IMR-90 (cell line): Measurements from ENCODE around the gene PIK3CA. TPM values are rescaled to one million over a fixed set of nuclear protein-coding genes. Genes with fewer than 3 reads are reported as not detected.

Experiments
- ATAC-seq: fragments of 200-7000 bp; cut with Tn5 transposase; 2 replicates; pipeline ENCODE4 v1.9.1; 2020; ENCODE audit warnings: low read depth, mild to moderate bottlenecking, moderate library complexity
- BruUV-seq: library from RNA; stranded (reverse); fragments of 400-500 nt; replicated peaks from 2 replicates; lab custom pipeline; 2021; lab: Mats Ljungman, UMichigan
- CTCF ChIA-PET: fragments of 300-600 bp; formaldehyde crosslinking; extraction: SDS; loops from one replicate; lab custom pipeline; 2021; ENCODE audit warnings: antibody characterized with exemption; lab: Yijun Ruan, JAX
- POLR2A ChIA-PET: fragments of 300-600 bp; sonication (Branson Sonifier 250); formaldehyde crosslinking; loops from one replicate; lab custom pipeline; 2022; ENCODE audit warnings: antibody characterized with exemption; ENCODE audit not compliant: unreplicated experiment; lab: Charles Lee
- DNase-seq: peaks from one replicate; pipeline ENCODE4 v3.0.0; 2013
- H2AFZ ChIP-seq: replicated peaks from 2 replicates; pipeline ENCODE3; 2013; ENCODE audit warnings: low read length, mild to moderate bottlenecking; ENCODE audit not compliant: poor library complexity
- H2AK5ac ChIP-seq: 2 replicates; pipeline ENCODE4 v1.6.1; 2013; ENCODE audit warnings: low read depth, low read length, inconsistent platforms
- H2AK9ac ChIP-seq: replicated peaks from 2 replicates; pipeline ENCODE3; 2013; ENCODE audit warnings: mild to moderate bottlenecking, low read depth, low read length, moderate library complexity; ENCODE audit not compliant: poor library complexity
- H2BK120ac ChIP-seq: 2 replicates; pipeline ENCODE4 v1.6.1; 2013; ENCODE audit warnings: low read depth, low read length, inconsistent platforms
- H2BK15ac ChIP-seq: 3 replicates; pipeline ENCODE4 v1.6.1; 2013; ENCODE audit warnings: low read depth, low read length, inconsistent platforms
- H2BK20ac ChIP-seq: 2 replicates; pipeline ENCODE4 v1.6.1; 2013; ENCODE audit warnings: low read depth, mild to moderate bottlenecking, inconsistent platforms, low read length, moderate library complexity
- H2BK5ac ChIP-seq: 2 replicates; pipeline ENCODE4 v1.6.1; 2013; ENCODE audit warnings: mild to moderate bottlenecking, low read depth, low read length, inconsistent platforms; ENCODE audit not compliant: poor library complexity, severe bottlenecking
- H3K14ac ChIP-seq: replicated peaks from 2 replicates; pipeline ENCODE4 v1.6.1; 2013; ENCODE audit warnings: low read depth, low read length, inconsistent platforms
- H3K18ac ChIP-seq: 2 replicates; pipeline ENCODE4 v1.6.1; 2013; ENCODE audit warnings: low read depth, low read length, control low read depth
- H3K23ac ChIP-seq: 2 replicates; pipeline ENCODE4 v1.6.1; 2013; ENCODE audit warnings: low read depth, low read length, inconsistent platforms
- H3K27ac ChIP-seq: 2 replicates; pipeline ENCODE4 v1.5.1; 2013; ENCODE audit warnings: mild to moderate bottlenecking, control low read depth, low read length; ENCODE audit not compliant: insufficient read depth
- H3K27me3 ChIP-seq: 2 replicates; pipeline ENCODE4 v1.6.1; 2013; ENCODE audit warnings: low read length; ENCODE audit not compliant: control insufficient read depth, insufficient read depth
- H3K36me3 ChIP-seq: 2 replicates; pipeline ENCODE4 v1.6.1; 2013; ENCODE audit warnings: low read length, mixed read lengths; ENCODE audit not compliant: control insufficient read depth, insufficient read depth
- H3K4ac ChIP-seq: 2 replicates; pipeline ENCODE4 v1.6.1; 2013; ENCODE audit warnings: low read depth, low read length, inconsistent platforms
- H3K4me1 ChIP-seq: 2 replicates; pipeline ENCODE4 v1.6.1; 2013; ENCODE audit warnings: low read length, mixed read lengths; ENCODE audit not compliant: control insufficient read depth, insufficient read depth
- H3K4me2 ChIP-seq: 2 replicates; pipeline ENCODE4 v1.6.1; 2013; ENCODE audit warnings: low read depth, mild to moderate bottlenecking, control low read depth, low read length, moderate library complexity
- H3K4me3 ChIP-seq: 2 replicates; pipeline ENCODE4 v1.5.1; 2013; ENCODE audit warnings: low read depth, mild to moderate bottlenecking, control low read depth, low read length, moderate library complexity; ENCODE audit not compliant: insufficient read depth
- H3K56ac ChIP-seq: 2 replicates; pipeline ENCODE4 v1.6.1; 2013; ENCODE audit warnings: low read length, inconsistent platforms; ENCODE audit not compliant: insufficient read depth; ENCODE audit errors: extremely low read depth
- H3K79me1 ChIP-seq, 2 experiments: 2 replicates each; pipeline ENCODE4 v1.6.1; 2013; ENCODE audit warnings: low read length in 2 of 2, inconsistent platforms in 1 of 2, low read depth in 1 of 2
- H3K9ac ChIP-seq: 2 replicates; pipeline ENCODE4 v1.6.1; 2013; ENCODE audit warnings: low read depth, low read length, control low read depth
- H3K9me1 ChIP-seq: 2 replicates; pipeline ENCODE4 v1.6.1; 2013; ENCODE audit warnings: low read length, inconsistent platforms; ENCODE audit not compliant: insufficient read depth
- H3K9me3 ChIP-seq: 2 replicates; pipeline ENCODE4 v1.6.1; 2013; ENCODE audit warnings: low read length; ENCODE audit not compliant: control insufficient read depth, insufficient read depth
- H4K20me1 ChIP-seq: 2 replicates; pipeline ENCODE4 v1.6.1; 2013; ENCODE audit warnings: low read length, inconsistent platforms; ENCODE audit not compliant: insufficient read depth
- H4K5ac ChIP-seq: 2 replicates; pipeline ENCODE4 v1.6.1; 2013; ENCODE audit warnings: mild to moderate bottlenecking, low read depth, low read length, control low read depth
- H4K8ac ChIP-seq, 2 experiments: 2 replicates each; pipeline ENCODE4 v1.6.1; 2013; ENCODE audit warnings: low read depth in 2 of 2, low read length in 2 of 2, control low read depth in 1 of 2, inconsistent platforms in 1 of 2
- H4K91ac ChIP-seq: 2 replicates; pipeline ENCODE4 v1.6.1; 2013; ENCODE audit warnings: low read depth, low read length, inconsistent platforms; ENCODE audit not compliant: insufficient read depth
- CEBPB ChIP-seq: IDR thresholded peaks from 2 replicates; pipeline ENCODE4 v1.6.1; 2012; ENCODE audit warnings: low read depth, low read length, improper control_type of control experiment
- CHD1 ChIP-seq: IDR thresholded peaks from 2 replicates; pipeline ENCODE4 v1.6.1; 2012; ENCODE audit warnings: low read depth, low read length, improper control_type of control experiment
- ELK1 ChIP-seq: fragments of 150-350 bp; IDR thresholded peaks from 2 replicates; pipeline ENCODE4 v1.6.1; 2016; ENCODE audit warnings: low read depth, mild to moderate bottlenecking, low read length, moderate library complexity, borderline replicate concordance
- FOS ChIP-seq: fragments of 150-350 bp; IDR thresholded peaks from 2 replicates; pipeline ENCODE4 v1.6.1; 2016; ENCODE audit warnings: low read depth, low read length
- MAFK ChIP-seq: IDR thresholded peaks from 2 replicates; pipeline ENCODE4 v1.6.1; 2012; ENCODE audit warnings: low read depth, low read length, improper control_type of control experiment
- MAZ ChIP-seq: IDR thresholded peaks from 2 replicates; pipeline ENCODE4 v1.6.1; 2012; ENCODE audit warnings: low read depth, mild to moderate bottlenecking, low read length, improper control_type of control experiment, moderate library complexity, borderline replicate concordance
- MXI1 ChIP-seq: IDR thresholded peaks from 2 replicates; pipeline ENCODE4 v1.6.1; 2012; ENCODE audit warnings: low read depth, mild to moderate bottlenecking, low read length, moderate library complexity, borderline replicate concordance
- NFE2L2 ChIP-seq: fragments of 150-350 bp; IDR thresholded peaks from 2 replicates; pipeline ENCODE4 v1.6.1; 2016; ENCODE audit warnings: low read depth, mild to moderate bottlenecking, low read length
- POLR2A ChIP-seq: IDR thresholded peaks from 2 replicates; pipeline ENCODE4 v1.6.1; 2012; ENCODE audit warnings: mild to moderate bottlenecking, low read depth, low read length
- RAD21 ChIP-seq: IDR thresholded peaks from 2 replicates; pipeline ENCODE4 v1.6.1; 2012; ENCODE audit warnings: low read length, improper control_type of control experiment
- RCOR1 ChIP-seq: IDR thresholded peaks from 2 replicates; pipeline ENCODE4 v1.6.1; 2012; ENCODE audit warnings: mild to moderate bottlenecking, low read length, improper control_type of control experiment; ENCODE audit not compliant: insufficient replicate concordance
- RFX5 ChIP-seq: IDR thresholded peaks from 2 replicates; pipeline ENCODE4 v1.8.0; 2012; ENCODE audit warnings: low read depth, mild to moderate bottlenecking, low read length, moderate library complexity
- SMC3 ChIP-seq: fragments of 150-350 bp; IDR thresholded peaks from 2 replicates; pipeline ENCODE4 v1.6.1; 2016; ENCODE audit warnings: low read depth, mild to moderate bottlenecking, antibody characterized with exemption, low read length, moderate library complexity
- USF2 ChIP-seq: fragments of 150-350 bp; IDR thresholded peaks from 2 replicates; pipeline ENCODE4 v1.6.1; 2017; ENCODE audit warnings: mild to moderate bottlenecking, antibody characterized with exemption, low read length, low read depth
- WGBS, 2 experiments: methylation state at CpG; one replicate each; pipeline versions ENCODE4 v1.1.5 to v1.1.7; 2013; ENCODE audit warnings: missing lambda C conversion rate in 2 of 2; ENCODE audit not compliant: insufficient read length in 1 of 2; ENCODE audit errors: extremely low coverage in 2 of 2; 5-methylcytosine and 5-hydroxymethylcytosine counted together
- dilution Hi-C: fragments of 300-500 bp; cut with HindIII; formaldehyde crosslinking; loops from one replicate; pipeline ENCODE4 v1.14.3; 2018; ENCODE audit warnings: low sequenced_read_pairs; ENCODE audit not compliant: unreplicated experiment
- in situ Hi-C: fragments of 300-500 bp; cut with MboI; formaldehyde crosslinking; loops from 3 replicates; pipeline ENCODE4 v1.14.3; 2019; ENCODE audit warnings: low sequenced_read_pairs, inconsistent platforms, mixed read lengths
- intact Hi-C: fragments of 100-400 bp; cut with micrococcal nuclease; formaldehyde crosslinking; loops from 2 replicates; pipeline ENCODE4 v1.10.0; 2022
- polyA plus RNA-seq, 3 experiments: library from polyadenylated mRNA; depleted of rRNA; stranded (reverse); fragments of >200 nt; gene quantifications; 2 replicates each; pipeline ENCODE4 v1.2.3, GENCODE V29; 2012; ENCODE audit warnings: low replicate concordance in 1 of 3
- total RNA-seq: library from RNA; depleted of rRNA; stranded (reverse); fragments of >200 nt; gene quantifications from 2 replicates; pipeline ENCODE4 v1.2.3, GENCODE V29; 2012

PIK3CA gene
- total and polyA plus RNA-seq, 2 of the 4 experiments (the other 2 are of a cell fraction), result 5.7 to 22.4 TPM

GRCh38 chr3:179189759-179190158, 41.6 kb downstream of the PIK3CA start:
- Histone ChIP-seq H3K9ac (no peak overlapping the region), H3K9me3 (no peaks in the 10 kb centered on the region), H3K4ac (no peak overlapping the region), H4K5ac (no peak overlapping the region), H2AK9ac (no peak overlapping the region), H3K23ac (no peak overlapping the region), H2BK20ac (no peak overlapping the region), H3K36me3 (no peaks in the 10 kb centered on the region), H4K8ac (no peak overlapping the region), H3K4me2 (peak overlapping the region; percentile 83), H3K79me1 (peaks cover 21 to 45% of the 10 kb centered on the region in 2 experiments), H2BK15ac (no peak overlapping the region), H2AK5ac (no peak overlapping the region), H4K91ac (no peak overlapping the region), H3K14ac (no peak overlapping the region), H3K4me1 (0 out of 2 replicates have a peak, but pooled peaks cover 1% of the 10 kb centered on the region), H3K4me3 (no peak overlapping the region), H3K27ac (no peak overlapping the region), H2BK5ac (peak overlapping the region; percentile 24), H2BK120ac (no peak overlapping the region), H3K9me1 (no peaks in the 10 kb centered on the region; the same call in 1 of the 2 replicates), H3K56ac (no peak overlapping the region), H2AFZ (no peak overlapping the region), H3K18ac (peak overlapping the region; percentile 33; the same call in 1 of the 2 replicates), H3K27me3 (no peaks in the 10 kb centered on the region), H4K20me1 (peaks cover 17% of the 10 kb centered on the region; the same call in 1 of the 2 replicates)
- ChIA-PET CTCF (no interaction called here), POLR2A (no interaction called here)
- peak; percentile 94 for ATAC-seq
- peak; percentile 84 for DNase-seq
- dilution Hi-C loops (no loop called here), intact Hi-C loops (no loop called here), in situ Hi-C loops (no loop called here)
- TF ChIP-seq RAD21 (no peak), CEBPB (no peak), NFE2L2 (no peak), POLR2A (no peak), MAFK (no peak), USF2 (no peak), CHD1 (no peak), MXI1 (no peak), RFX5 (no peak), SMC3 (no peak), FOS (no peak), MAZ (no peak), RCOR1 (no peak), ELK1 (no peak)
- no CpG with 5 or more reads among the region's 3 CpGs for WGBS, 2 experiments
- BruUV-seq, result no TSS peak
